Coronary artery (tissue), 2 donors: ENCODE data around the gene TPRN.

ENCODE experiments used
- DNase-seq: peaks from one replicate; pipeline ENCODE4 v3.0.0-alpha.2; 2017; ENCODE audit warnings: low spot score
- H3K27ac ChIP-seq, 2 donors: fragments of 200-600 bp; sonication (generic); one replicate each; pipeline ENCODE4 v1.5.1; 2016 to 2019
- H3K4me3 ChIP-seq: fragments of 200-600 bp; sonication (generic); 2 replicates; pipeline ENCODE4 v1.5.1; 2016; ENCODE audit warnings: mild to moderate bottlenecking, moderate library complexity
- CTCF ChIP-seq: fragments of 200-600 bp; sonication (generic); IDR thresholded peaks from one replicate; pipeline ENCODE4 v1.5.1; 2019; ENCODE audit warnings: antibody characterized with exemption

TPRN gene

GRCh38 chr9:137233143-137233980, 32.8 kb upstream of the TPRN start:
- no peak for DNase-seq
- no peak for TF ChIP-seq CTCF
- no peak overlapping the region for H3K4me3 ChIP-seq
- H3K27ac ChIP-seq, result no peak overlapping the region

GRCh38 chr9:137232510-137232909, 32.0 kb upstream of the TPRN start:
- no peak for TF ChIP-seq CTCF
- Histone ChIP-seq H3K4me3 (no peak overlapping the region), H3K27ac (no peak overlapping the region)
- DNase-seq, result no peak

GRCh38 chr9:137232101-137232500, 31.6 kb upstream of the TPRN start:
- H3K27ac ChIP-seq, result no peak overlapping the region
- no peak for DNase-seq
- no peak for TF ChIP-seq CTCF
- H3K4me3 ChIP-seq, result no peak overlapping the region

GRCh38 chr9:137231372-137232039, 31.0 kb upstream of the TPRN start:
- no peak overlapping the region for H3K4me3 ChIP-seq
- H3K27ac ChIP-seq, result no peak overlapping the region
- DNase-seq, result no peak
- TF ChIP-seq CTCF, result no peak

GRCh38 chr9:137230705-137231371, 30.3 kb upstream of the TPRN start, which contains the start of gene SLC34A3:
SLC34A3 (plus strand) TSS chr9:137230901; CDS start chr9:137231703, 802 bp downstream.
- Histone ChIP-seq H3K27ac (no peak within 1 kb of the TSS), H3K4me3 (no peak within 1 kb of the TSS)
- DNase-seq, result no peak
- no peak for TF ChIP-seq CTCF

GRCh38 chr9:137229903-137230704, 29.6 kb upstream of the TPRN start:
- no peak for TF ChIP-seq CTCF
- H3K27ac ChIP-seq, result no peak overlapping the region
- no peak overlapping the region for H3K4me3 ChIP-seq
- DNase-seq, result no peak
